ENCODE data around the gene PPP1R14C.

PPP1R14C gene

DNA sequence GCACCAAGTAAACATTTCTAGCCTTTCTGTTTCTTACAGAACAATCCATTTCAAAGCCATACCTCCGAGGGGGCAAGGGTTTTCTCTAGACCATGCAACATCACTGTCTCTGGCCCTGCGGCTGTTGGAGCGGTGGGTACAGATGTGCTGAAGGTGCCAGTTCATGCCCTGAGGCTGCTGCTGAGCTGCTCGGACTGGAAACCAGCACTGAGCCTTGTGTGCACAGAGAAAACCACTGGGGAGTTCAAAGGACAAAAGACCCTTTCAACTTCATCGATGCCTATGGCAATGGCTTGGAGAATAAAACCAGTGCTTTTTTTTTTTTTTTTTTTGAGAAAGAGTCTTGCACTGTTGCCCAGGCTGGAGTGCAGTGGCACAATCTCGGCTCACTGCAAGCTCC lies 132.6 kb downstream of the PPP1R14C start:
- TF ChIP-seq, protein P1, sequence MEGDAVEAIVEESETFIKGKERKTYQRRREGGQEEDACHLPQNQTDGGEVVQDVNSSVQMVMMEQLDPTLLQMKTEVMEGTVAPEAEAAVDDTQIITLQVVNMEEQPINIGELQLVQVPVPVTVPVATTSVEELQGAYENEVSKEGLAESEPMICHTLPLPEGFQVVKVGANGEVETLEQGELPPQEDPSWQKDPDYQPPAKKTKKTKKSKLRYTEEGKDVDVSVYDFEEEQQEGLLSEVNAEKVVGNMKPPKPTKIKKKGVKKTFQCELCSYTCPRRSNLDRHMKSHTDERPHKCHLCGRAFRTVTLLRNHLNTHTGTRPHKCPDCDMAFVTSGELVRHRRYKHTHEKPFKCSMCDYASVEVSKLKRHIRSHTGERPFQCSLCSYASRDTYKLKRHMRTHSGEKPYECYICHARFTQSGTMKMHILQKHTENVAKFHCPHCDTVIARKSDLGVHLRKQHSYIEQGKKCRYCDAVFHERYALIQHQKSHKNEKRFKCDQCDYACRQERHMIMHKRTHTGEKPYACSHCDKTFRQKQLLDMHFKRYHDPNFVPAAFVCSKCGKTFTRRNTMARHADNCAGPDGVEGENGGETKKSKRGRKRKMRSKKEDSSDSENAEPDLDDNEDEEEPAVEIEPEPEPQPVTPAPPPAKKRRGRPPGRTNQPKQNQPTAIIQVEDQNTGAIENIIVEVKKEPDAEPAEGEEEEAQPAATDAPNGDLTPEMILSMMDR (IDR thresholded peaks at IDR 0.05; ENCODE audit: borderline replicate concordance, insufficient read depth, low read depth, low read length) = no peak
- H3K4me3 ChIP-seq (ENCODE audit: low read depth, low read length) = no peak overlapping the region

DNA sequence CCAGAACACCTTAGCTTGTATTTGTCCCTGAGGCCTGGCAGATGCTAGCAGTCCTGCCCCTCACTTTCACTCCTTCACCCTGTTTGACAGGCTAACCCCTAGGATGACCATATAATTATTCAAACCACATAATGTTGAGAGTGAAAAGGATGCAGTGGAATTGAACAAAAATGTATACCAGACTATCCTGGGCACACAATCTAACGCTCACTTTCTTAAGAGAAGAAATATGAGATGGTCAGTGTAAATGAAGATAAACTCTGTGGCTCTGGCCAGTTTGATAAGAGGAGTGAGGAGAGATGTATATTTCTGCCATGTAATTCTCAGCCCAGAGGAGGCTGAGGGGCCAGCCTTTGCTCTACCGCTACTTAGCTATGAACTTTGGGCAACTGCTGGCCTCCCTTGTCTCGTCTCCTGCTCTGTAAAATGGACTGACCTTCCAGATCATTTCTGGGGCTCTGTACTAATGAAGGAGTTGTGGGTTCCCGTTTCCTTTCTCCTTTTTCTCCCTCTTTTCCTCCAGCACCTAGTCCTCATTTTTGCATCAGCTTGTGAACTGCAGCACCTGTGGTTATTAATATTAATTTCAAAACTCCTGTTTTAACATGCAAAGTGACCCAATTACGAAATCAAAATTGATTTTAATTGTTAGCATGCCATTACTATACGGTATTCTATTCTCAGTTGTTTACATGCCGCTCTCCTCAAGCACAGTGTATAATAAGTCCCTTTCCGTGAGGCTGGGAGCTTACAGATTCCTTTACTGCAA lies 133.5 kb downstream of the PPP1R14C start:
- H3K4me3 ChIP-seq (ENCODE audit: low read depth, low read length) = no peak overlapping the region
- TF ChIP-seq, protein P1 (IDR thresholded peaks at IDR 0.05; ENCODE audit: borderline replicate concordance, insufficient read depth, low read depth, low read length) = no peak

DNA sequence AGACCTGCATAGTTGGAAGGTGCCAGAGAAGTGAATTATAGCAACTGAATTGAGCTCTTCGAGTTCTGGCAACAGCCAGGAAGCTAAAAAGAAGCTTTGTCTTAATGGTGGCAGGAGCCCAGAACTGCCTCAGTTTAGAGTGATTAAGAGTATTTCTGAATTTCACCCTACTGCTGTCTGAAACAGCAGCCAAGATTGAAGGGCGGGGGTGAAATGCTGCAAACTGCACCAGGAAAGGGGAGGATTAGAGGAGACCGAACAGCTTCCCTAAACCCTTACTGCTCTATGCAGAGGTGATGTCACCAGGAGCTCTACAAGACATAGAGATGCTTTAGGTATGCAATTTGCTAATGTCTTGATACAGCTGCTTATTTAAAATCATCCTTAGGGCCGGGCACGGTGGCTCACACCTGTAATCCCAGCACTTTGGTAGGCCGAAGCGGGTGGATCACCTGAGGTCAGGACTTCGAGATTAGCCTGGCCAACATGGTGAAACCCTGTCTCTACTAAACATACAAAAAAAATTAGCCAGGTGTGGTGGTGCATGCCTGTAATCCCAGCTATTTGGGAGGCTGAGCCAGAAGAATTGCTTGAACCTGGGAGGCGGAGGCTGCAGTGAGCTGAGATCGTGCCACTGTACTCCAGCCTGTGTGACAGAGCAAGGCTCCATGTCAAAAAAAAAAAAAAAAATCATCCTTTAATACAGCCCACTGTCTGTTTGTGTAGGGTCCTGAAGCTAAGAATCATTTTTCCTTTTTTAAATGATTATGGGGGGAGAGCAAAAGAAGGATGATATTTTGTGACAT lies 134.3 kb downstream of the PPP1R14C start:
- TF ChIP-seq, protein P1 (IDR thresholded peaks at IDR 0.05; ENCODE audit: borderline replicate concordance, insufficient read depth, low read depth, low read length) = no peak
- no peak overlapping the region for H3K4me3 ChIP-seq (ENCODE audit: low read depth, low read length)

DNA sequence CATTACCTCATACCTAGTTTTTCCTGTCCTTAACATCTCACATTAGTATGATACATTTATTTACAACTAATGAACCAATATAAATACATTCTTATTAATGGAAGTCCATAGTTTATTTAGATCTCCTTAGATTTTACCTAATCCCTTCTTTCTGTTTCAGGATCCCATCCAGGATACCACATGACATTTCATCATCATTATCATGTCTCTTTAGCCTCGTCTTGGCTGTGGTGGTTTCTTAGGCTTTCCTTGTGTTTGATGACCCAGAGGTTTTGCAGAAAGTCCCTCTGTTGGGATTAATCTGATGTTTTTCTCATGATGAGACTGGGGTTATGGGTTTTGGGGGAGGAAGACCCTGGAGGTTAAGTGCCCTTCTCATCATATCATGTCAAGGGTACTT lies 136.7 kb downstream of the PPP1R14C start:
- TF ChIP-seq, protein P1 (IDR thresholded peaks at IDR 0.05; ENCODE audit: borderline replicate concordance, insufficient read depth, low read depth, low read length) = no peak
- H3K4me3 ChIP-seq (ENCODE audit: low read depth, low read length) = no peak overlapping the region

DNA sequence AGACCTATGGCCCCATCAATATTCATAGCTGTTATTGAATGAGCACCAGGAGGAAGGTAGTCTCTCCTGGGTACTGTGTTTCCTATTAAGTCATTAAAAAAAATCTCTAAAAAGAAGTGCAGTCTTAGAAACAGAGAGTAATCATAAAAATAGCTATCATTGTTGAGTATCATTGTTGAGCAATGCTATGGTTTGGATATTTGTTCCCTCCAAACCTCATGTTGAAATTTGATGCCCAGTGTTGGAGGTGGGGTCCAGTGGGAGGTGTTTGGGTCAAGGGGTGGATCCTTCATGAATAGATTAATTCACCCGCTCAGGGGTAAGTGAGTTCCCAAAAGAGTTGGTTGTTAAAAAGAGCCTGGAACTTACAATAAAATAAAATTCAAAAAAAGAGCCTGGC lies 137.9 kb downstream of the PPP1R14C start:
- TF ChIP-seq, protein P1 (IDR thresholded peaks at IDR 0.05; ENCODE audit: borderline replicate concordance, insufficient read depth, low read depth, low read length) = no peak
- no peak overlapping the region for H3K4me3 ChIP-seq (ENCODE audit: low read depth, low read length)

DNA sequence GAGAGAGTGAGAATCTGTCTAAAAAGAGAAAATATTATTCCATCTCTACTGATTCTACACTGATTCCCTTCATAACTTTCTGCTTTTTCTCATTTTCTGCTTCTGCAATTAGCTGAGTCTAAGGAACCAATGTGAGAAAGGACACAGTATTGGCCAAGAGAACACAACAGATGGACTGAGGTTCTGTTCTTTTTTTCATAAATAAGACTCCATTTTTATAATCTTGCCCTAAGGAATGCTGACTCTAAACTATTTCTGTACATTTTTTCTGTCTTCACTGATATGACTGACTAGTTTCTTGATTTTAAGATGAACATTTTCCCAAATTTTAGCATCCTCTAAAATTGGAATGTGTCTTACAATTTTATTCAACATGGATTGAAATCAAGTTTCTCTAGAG lies 138.9 kb downstream of the PPP1R14C start:
- TF ChIP-seq, protein P1 (IDR thresholded peaks at IDR 0.05; ENCODE audit: borderline replicate concordance, insufficient read depth, low read depth, low read length) = no peak
- no peak overlapping the region for H3K4me3 ChIP-seq (ENCODE audit: low read depth, low read length)

Measured in GM12875 (cell line).